Activated CD4-positive, alpha-beta T cell treated with anti-CD3 and anti-CD28 coated beads for 36 hours (primary cell): ENCODE measurements around the gene GTF2A2. TPM values are rescaled to one million over a fixed set of nuclear protein-coding genes. Genes with fewer than 3 reads are reported as not detected.
"Not testable (repeated sequence)": the region's sequence is repeated elsewhere in the genome, so short reads cannot be mapped to it uniquely, and the experiment has no call there.

Experiments used
- ATAC-seq: fragments of 200-7000 bp; cut with Tn5 transposase; one replicate; pipeline ENCODE4 v1.10.0; 2021; ENCODE audit warnings: mild to moderate bottlenecking, moderate library complexity
- CTCF ChIA-PET: fragments of 350-600 bp; sonication (Branson Sonifier 250); formaldehyde crosslinking; loops from one replicate; lab custom pipeline; 2021; ENCODE audit warnings: antibody characterized with exemption; lab: Charles Lee
- POLR2A ChIA-PET: fragments of 350-600 bp; sonication (Branson Sonifier 250); formaldehyde crosslinking; loops from one replicate; lab custom pipeline; 2021; ENCODE audit warnings: antibody characterized with exemption, inconsistent platforms; lab: Charles Lee
- DNase-seq: peaks from one replicate; pipeline ENCODE4 v3.0.0-alpha.2; 2020
- H3K27ac Mint-ChIP-seq: one replicate; pipeline ENCODE4 v1.8.0; 2021; ENCODE audit warnings: mixed read lengths
- H3K27me3 Mint-ChIP-seq: one replicate; pipeline ENCODE4 v1.8.0; 2021; ENCODE audit warnings: mixed read lengths
- H3K36me3 Mint-ChIP-seq: one replicate; pipeline ENCODE4 v1.8.0; 2021; ENCODE audit warnings: low read depth, mixed read lengths
- H3K4me1 Mint-ChIP-seq: one replicate; pipeline ENCODE4 v1.8.0; 2021; ENCODE audit warnings: mixed read lengths
- H3K4me3 Mint-ChIP-seq: one replicate; pipeline ENCODE4 v1.8.0; 2021; ENCODE audit warnings: mild to moderate bottlenecking, moderate library complexity, mixed read lengths
- H3K9me3 Mint-ChIP-seq: one replicate; pipeline ENCODE4 v1.8.0; 2021; ENCODE audit warnings: low read depth, mixed read lengths
- intact Hi-C, 2 experiments: fragments of 100-400 bp; cut with DNase I in 1 of 2; cut with micrococcal nuclease in 1 of 2; formaldehyde crosslinking; loops; one replicate each; pipeline versions ENCODE4 v1.14.2 to v1.15.1; 2022 to 2024; cut with DNase I, micrococcal nuclease
- total RNA-seq, 2 experiments: library from RNA; stranded (reverse); gene quantifications; one replicate each; pipeline ENCODE4 v1.2.3, GENCODE V29; 2021

The GTF2A2 gene
- total RNA-seq, 2 experiments from 2014 or later: 167 to 198 TPM

DNA sequence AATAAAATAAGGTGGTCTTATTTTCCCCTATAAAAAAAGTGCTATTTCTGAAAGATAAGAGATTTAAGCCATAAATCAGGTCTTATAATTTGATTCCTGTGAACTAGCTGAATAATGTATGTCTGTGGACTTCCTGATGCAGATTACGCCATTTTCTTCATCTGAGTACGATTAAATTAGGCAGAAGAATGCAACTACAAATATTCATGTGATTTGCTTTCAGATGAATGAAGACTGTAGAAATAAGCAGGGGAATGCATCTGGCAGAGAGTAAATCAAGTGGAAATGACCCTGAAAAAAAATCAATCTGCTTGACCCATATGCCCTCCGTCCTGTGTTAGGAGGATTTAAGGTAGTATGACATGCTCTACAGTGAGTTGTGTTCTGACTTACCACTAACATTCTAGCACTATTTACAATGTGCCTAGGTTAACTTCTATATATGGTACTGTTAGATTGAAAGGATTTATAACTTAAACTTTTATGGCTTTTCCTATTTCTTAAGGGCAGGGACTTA lies 17.1 kb upstream of the GTF2A2 start:
- no peaks in the 10 kb centered on the region for H3K9me3 Mint-ChIP-seq
- POLR2A ChIA-PET: no interaction called here
- H3K27ac Mint-ChIP-seq: no peak overlapping the region
- DNase-seq (no peak), ATAC-seq (no peak)
- intact Hi-C loops: no loop called here
- H3K4me1 Mint-ChIP-seq: peaks cover 9% of the 10 kb centered on the region
- CTCF ChIA-PET: interaction anchor here (1.1 kb wide), 1 partner anchor 17 kb away, joined by 3 read pairs; no protein-coding TSS in a partner anchor
- peaks cover 49% of the 10 kb centered on the region for H3K36me3 Mint-ChIP-seq
- H3K27me3 Mint-ChIP-seq: no peaks in the 10 kb centered on the region
- H3K4me3 Mint-ChIP-seq: no peak overlapping the region

DNA sequence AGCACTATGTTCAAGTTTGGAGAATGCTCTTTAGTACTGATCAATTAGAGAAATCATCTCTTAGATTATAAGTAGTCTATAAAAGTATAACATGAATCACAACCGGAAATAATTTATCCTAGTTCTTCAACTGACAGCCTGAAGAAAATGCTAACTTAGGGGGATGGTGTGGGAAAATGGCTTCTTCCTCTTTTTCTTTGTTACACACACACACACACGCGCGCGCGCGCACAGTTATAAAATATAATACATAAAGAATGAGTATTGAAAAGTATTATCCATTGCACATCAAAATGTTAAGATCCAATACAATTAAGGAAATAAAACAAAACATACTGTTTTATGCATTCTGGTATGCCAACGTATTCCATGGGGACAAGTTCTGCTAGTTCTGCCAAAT lies 11.2 kb upstream of the GTF2A2 start:
- Mint-ChIP-seq H3K27ac (no peak overlapping the region), H3K36me3 (peaks cover 28% of the 10 kb centered on the region), H3K4me3 (no peak overlapping the region), H3K4me1 (no peaks in the 10 kb centered on the region), H3K27me3 (no peaks in the 10 kb centered on the region), H3K9me3 (no peaks in the 10 kb centered on the region)
- intact Hi-C loops: no loop called here
- DNase-seq (no peak), ATAC-seq (no peak)
- ChIA-PET CTCF (interaction anchor here (1.6 kb wide), 1 partner anchor 136 kb away, joined by 3 read pairs; no protein-coding TSS in a partner anchor), POLR2A (no interaction called here)

DNA sequence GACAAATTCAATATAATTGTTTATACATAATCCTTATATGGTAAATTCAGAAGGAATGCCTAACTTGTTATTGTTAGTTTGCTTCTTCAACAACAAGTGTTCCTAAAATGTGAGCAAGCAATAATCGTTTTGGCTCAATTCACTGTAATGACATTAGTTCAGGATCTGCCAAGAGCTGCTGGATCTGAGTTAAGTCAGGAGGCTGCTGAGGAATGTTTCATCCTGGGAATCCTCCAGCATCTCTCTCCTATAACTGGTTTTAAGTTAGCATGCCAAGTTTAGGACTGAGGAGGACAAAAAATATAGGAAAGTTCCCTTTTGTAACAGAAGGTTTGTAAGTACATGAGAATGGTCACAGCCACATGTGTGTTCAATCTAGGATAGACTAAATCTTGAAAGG lies 4.9 kb upstream of the GTF2A2 start:
- ChIA-PET CTCF (interaction anchor here (0.5 to 0.8 kb wide), 2 partner anchors 9 to 343 kb away, joined by 3 read pairs; no protein-coding TSS in a partner anchor), POLR2A (interaction anchor here (0.6 kb wide), 1 partner anchor 26 kb away, joined by 3 read pairs; no protein-coding TSS in a partner anchor)
- H3K27ac Mint-ChIP-seq: no peak overlapping the region
- peaks cover 5% of the 10 kb centered on the region for H3K4me1 Mint-ChIP-seq
- DNase-seq (no peak), ATAC-seq (no peak)
- no peak overlapping the region for H3K4me3 Mint-ChIP-seq
- H3K27me3 Mint-ChIP-seq: no peaks in the 10 kb centered on the region
- intact Hi-C loops: loop anchor here in 1 of 2 experiments (1.0 kb wide), 1 partner anchor 20 kb away; no protein-coding TSS in a partner anchor
- peaks cover 21% of the 10 kb centered on the region for H3K36me3 Mint-ChIP-seq
- H3K9me3 Mint-ChIP-seq: no peaks in the 10 kb centered on the region

DNA sequence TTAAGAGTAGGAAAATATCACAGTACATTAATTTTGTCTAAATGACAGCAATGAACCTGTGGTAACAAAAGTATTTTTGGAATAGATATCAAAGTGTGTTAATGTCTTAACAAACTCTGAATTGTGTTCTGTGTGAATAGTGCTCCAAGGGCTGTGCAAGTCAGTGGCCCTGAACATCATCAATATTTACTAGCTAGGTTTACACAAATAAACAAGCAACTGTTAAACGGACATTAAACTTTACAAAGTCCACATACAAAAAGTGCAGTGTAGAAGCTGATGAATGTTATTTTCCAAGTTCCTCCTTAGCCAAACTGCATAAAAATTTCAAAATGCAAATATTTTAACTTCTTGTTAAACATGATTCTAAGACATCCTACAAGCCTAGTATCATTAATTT lies 2.1 kb upstream of the GTF2A2 start:
- Mint-ChIP-seq H3K36me3 (peaks cover 18% of the 10 kb centered on the region), H3K9me3 (no peaks in the 10 kb centered on the region), H3K27ac (no peak overlapping the region), H3K4me3 (no peak overlapping the region), H3K4me1 (peaks cover 5% of the 10 kb centered on the region), H3K27me3 (no peaks in the 10 kb centered on the region)
- intact Hi-C loops: loop anchor here (5.0 to 10.0 kb wide), 4 partner anchors 552 to 1955 kb away; partner anchors contain the start of genes ADAM10 (in 1 of the 2), CCNB2 (in 1 of the 2), POLR2M (in 1 of the 2) and SLTM (in 1 of the 2)
- ChIA-PET CTCF (no interaction called here), POLR2A (interaction anchor here (0.7 kb wide), 1 partner anchor 64 kb away, joined by 6 read pairs; no protein-coding TSS in a partner anchor)
- DNase-seq (no peak), ATAC-seq (no peak)

DNA sequence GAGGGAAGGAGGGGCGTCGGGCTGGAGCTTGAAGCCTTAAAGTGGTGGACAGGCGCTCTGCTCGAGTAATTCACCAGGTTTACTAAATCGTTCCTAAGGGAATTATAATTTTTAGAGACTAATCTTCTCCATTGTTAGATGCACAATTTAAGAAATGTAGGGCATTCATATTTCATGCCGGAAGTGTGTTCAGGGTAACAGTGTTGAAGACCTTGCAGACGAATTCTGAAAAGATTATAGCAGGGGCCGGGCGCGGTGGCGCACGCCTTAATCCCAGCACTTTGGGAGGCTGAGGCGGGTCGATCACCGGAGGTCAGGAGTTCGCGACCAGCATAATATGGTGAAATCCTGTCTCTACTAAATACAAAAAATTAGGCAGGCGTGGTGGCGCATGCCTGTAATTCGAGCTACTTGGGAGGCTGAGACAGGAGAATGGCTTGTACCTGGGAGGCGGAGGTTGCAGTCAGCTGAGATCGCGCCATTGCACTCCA lies 365 bp upstream of the GTF2A2 start:
- POLR2A ChIA-PET: interaction anchor here (1.4 kb wide), 1 partner anchor 31 kb away, joined by 6 read pairs; no protein-coding TSS in a partner anchor
- Mint-ChIP-seq H3K9me3 (no peaks in the 10 kb centered on the region), H3K27ac (peak overlapping the region; percentile 89), H3K36me3 (peaks cover 14% of the 10 kb centered on the region), H3K4me1 (peaks cover 9% of the 10 kb centered on the region), H3K27me3 (no peaks in the 10 kb centered on the region), H3K4me3 (no peak overlapping the region)
- DNase-seq (no peak), ATAC-seq (peak; percentile 33)
- intact Hi-C loops: loop anchor here (1.0 to 10.0 kb wide), 7 partner anchors 32 to 1953 kb away; partner anchors contain the start of genes BNIP2 (in 2 of the 2), SLTM (in 2 of the 2), ADAM10 (in 1 of the 2) and CCNB2 (in 1 of the 2)
- CTCF ChIA-PET: interaction anchor here (1.0 to 2.1 kb wide), 5 partner anchors 15 to 34 kb away, joined by 3 to 9 read pairs (median 4); no protein-coding TSS in a partner anchor

DNA sequence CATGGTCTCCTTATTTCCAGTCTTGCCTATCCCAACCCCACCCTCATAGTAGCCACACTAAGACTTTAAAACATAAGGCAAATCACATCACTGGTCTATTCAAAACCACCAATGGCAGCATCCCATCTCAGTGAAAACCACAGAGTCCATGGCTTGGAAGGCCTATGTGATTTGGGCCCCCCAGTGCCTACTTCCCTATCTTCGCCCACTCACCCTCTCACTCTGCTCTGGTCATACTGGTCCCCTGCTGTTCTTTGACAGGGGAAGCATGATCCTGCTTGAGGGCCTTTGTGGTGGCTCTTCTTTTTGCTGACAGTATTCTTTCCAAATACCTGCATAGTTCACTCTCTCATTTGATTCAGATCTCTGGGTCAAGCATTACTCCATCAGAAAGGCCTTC lies 3.3 kb downstream of the GTF2A2 start:
- intact Hi-C loops: loop anchor here (10.0 kb wide), 2 partner anchors 719 to 1949 kb away; partner anchors contain the start of genes POLR2M (in 1 of the 2) and SLTM (in 1 of the 2)
- DNase-seq: no peak
- no peak for ATAC-seq
- Mint-ChIP-seq H3K4me3 (no peak overlapping the region), H3K27ac (no peak overlapping the region), H3K9me3 (no peaks in the 10 kb centered on the region), H3K4me1 (peaks cover 11% of the 10 kb centered on the region), H3K36me3 (peaks cover 25% of the 10 kb centered on the region), H3K27me3 (no peaks in the 10 kb centered on the region)
- ChIA-PET CTCF (interaction anchor here (1.0 to 1.5 kb wide), 4 partner anchors 8 to 125 kb away, joined by 3 to 5 read pairs (median 4); no protein-coding TSS in a partner anchor), POLR2A (interaction anchor here (0.7 kb wide), 2 partner anchors 384 to 554 kb away, joined by 3 to 4 read pairs; no protein-coding TSS in a partner anchor)

DNA sequence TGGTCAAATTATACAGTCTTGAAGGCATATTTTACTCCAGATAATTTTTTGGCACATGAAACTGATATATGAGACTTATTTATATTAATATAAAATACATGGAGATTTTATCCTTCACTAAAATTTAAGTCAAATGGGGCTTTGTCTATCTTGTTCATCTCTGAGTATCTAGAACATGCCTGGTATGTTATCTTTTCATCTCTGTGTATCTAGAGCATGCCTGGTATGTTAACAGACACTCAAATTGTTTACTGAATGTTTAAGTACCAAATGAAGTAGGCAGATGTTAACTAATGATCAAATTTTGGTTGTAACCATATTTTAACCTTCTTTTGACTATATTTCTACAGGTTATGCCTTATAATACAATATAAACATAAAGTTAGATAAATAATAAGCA lies 7.7 kb downstream of the GTF2A2 start:
- peaks cover 31% of the 10 kb centered on the region for H3K36me3 Mint-ChIP-seq
- intact Hi-C loops: loop anchor here (10.0 kb wide), 2 partner anchors 715 to 1945 kb away; partner anchors contain the start of genes POLR2M (in 1 of the 2) and SLTM (in 1 of the 2)
- H3K9me3 Mint-ChIP-seq: no peaks in the 10 kb centered on the region
- H3K4me3 Mint-ChIP-seq: no peak overlapping the region
- peaks cover 13% of the 10 kb centered on the region for H3K4me1 Mint-ChIP-seq
- H3K27ac Mint-ChIP-seq: no peak overlapping the region
- POLR2A ChIA-PET: no interaction called here
- CTCF ChIA-PET: no interaction called here
- DNase-seq (no peak), ATAC-seq (no peak)
- H3K27me3 Mint-ChIP-seq: no peaks in the 10 kb centered on the region

DNA sequence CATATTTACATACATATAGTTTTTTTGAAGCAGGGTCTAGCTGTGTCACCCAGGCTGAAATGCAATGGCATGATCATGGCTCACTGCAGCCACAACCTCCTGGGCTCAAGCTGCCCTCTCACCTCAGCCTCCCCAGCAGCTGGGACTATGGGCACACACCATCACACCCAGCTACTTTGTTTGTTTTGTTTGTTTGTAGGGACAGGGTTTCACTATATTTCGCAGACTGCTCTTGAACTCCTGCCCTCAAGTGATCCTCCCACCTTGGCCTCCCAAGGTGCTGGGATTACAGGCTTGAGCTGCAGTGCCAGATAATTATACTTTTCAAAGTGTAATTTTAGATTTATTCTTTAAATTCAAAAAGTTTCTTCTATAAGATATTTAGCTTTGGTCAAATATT lies 10.2 kb downstream of the GTF2A2 start:
- Mint-ChIP-seq H3K27ac (no peak overlapping the region), H3K9me3 (no peaks in the 10 kb centered on the region), H3K4me1 (peaks cover 12% of the 10 kb centered on the region), H3K4me3 (no peak overlapping the region), H3K36me3 (peaks cover 38% of the 10 kb centered on the region), H3K27me3 (no peaks in the 10 kb centered on the region)
- CTCF ChIA-PET: interaction anchor here (1.3 to 2.0 kb wide), 3 partner anchors 14 to 114 kb away, joined by 4 to 7 read pairs (median 6); no protein-coding TSS in a partner anchor
- intact Hi-C loops: no loop called here
- ATAC-seq: no peak
- POLR2A ChIA-PET: no interaction called here
- no peak for DNase-seq

DNA sequence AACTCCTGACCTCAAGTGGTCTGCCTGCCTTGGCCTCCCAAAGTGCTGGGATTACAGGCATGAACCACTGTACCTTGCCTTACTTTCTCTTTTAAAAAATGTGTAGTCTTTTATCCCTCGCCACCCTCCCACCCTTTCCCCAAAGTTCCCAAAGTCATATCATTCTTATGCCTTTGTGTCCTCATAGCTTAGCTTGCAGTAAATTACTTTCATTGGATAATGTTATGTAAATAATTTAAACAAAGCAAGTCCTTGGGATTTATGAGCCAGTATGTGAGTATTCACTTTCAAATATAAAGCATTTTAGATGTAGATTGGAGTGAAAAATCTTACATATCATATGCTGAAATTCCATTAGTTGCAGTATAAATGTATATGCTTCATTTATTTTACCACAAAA lies 11.0 kb downstream of the GTF2A2 start:
- DNase-seq (no peak), ATAC-seq (no peak)
- no peaks in the 10 kb centered on the region for H3K9me3 Mint-ChIP-seq
- no peaks in the 10 kb centered on the region for H3K27me3 Mint-ChIP-seq
- H3K4me3 Mint-ChIP-seq: no peak overlapping the region
- POLR2A ChIA-PET: interaction anchor here (0.6 kb wide), 1 partner anchor 333 kb away, joined by 3 read pairs; no protein-coding TSS in a partner anchor
- intact Hi-C loops: no loop called here
- H3K4me1 Mint-ChIP-seq: peaks cover 12% of the 10 kb centered on the region
- peaks cover 37% of the 10 kb centered on the region for H3K36me3 Mint-ChIP-seq
- no peak overlapping the region for H3K27ac Mint-ChIP-seq
- CTCF ChIA-PET: interaction anchor here (0.5 to 2.0 kb wide), 4 partner anchors 13 to 114 kb away, joined by 4 to 7 read pairs (median 5); no protein-coding TSS in a partner anchor

DNA sequence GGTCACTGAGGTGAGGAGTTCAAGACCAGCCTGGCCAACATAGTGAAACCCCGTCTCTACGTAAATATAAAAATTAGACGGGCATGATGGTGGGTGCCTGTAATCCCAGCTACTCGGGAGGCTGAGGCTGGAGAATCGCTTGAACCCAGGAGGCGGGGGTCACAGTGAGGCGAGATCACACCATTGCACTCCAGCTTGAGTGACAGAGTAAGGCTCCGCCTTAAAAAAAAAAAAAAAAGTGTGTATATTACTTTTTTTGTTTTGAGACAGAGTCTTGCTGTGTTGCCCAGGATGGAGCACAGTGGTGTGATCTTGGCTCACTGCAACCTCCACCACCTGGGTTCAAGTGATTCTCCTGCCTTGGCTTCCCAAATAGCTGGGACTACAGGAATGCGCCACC lies 11.5 kb downstream of the GTF2A2 start:
- DNase-seq, H3K27me3 Mint-ChIP-seq, H3K9me3 Mint-ChIP-seq, intact Hi-C loops, H3K4me3 Mint-ChIP-seq, ATAC-seq, H3K27ac Mint-ChIP-seq: not testable (repeated sequence)
- ChIA-PET CTCF (interaction anchor here (1.8 to 2.0 kb wide), 2 partner anchors 13 to 113 kb away, joined by 6 to 7 read pairs; no protein-coding TSS in a partner anchor), POLR2A (interaction anchor here (0.6 kb wide), 1 partner anchor 333 kb away, joined by 3 read pairs; no protein-coding TSS in a partner anchor)
- Mint-ChIP-seq H3K36me3 (peaks cover 36% of the 10 kb centered on the region), H3K4me1 (peaks cover 12% of the 10 kb centered on the region)

DNA sequence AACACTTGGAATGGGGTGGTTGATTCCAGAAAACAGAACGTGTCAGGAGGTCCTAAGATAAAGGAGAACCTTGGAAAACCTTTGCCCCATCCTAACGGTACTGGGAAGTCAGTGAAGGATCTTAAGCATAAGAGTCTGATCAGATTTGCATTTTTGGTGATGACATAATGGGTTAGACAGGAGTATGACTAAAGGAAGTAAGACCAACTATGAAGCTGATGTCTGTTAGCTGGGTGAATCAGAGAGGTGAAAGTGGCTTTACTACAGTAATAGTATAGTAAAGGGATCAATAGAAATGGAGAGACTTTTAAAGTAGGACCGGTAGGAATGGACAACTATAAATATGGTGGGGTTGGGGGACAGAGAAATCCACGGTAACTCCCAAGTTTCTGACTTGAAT lies 12.6 kb downstream of the GTF2A2 start:
- DNase-seq (no peak), ATAC-seq (peak; percentile 47)
- ChIA-PET POLR2A (interaction anchor here (0.6 kb wide), 1 partner anchor 10 kb away, joined by 3 read pairs; no protein-coding TSS in a partner anchor), CTCF (interaction anchor here (0.5 to 4.1 kb wide), 2 partner anchors 112 to 492 kb away, joined by 4 to 24 read pairs; no protein-coding TSS in a partner anchor)
- Mint-ChIP-seq H3K9me3 (no peaks in the 10 kb centered on the region), H3K27me3 (no peaks in the 10 kb centered on the region), H3K27ac (peak overlapping the region; percentile 6), H3K4me1 (peaks cover 10% of the 10 kb centered on the region), H3K36me3 (peaks cover 32% of the 10 kb centered on the region), H3K4me3 (no peak overlapping the region)
- intact Hi-C loops: loop anchor here in 1 of 2 experiments (5.0 kb wide), 2 partner anchors 62 to 112 kb away; no protein-coding TSS in a partner anchor
